K562 (cell line): ENCODE data around the gene MANF. TPM values are rescaled to one million over a fixed set of nuclear protein-coding genes. Genes with fewer than 3 reads are reported as not detected.
A peak's percentile ranks its signal among the peaks of the same experiment; 100 is the strongest.

Experiments used
- CBX5 ChIP-seq: IDR thresholded peaks from 2 replicates; pipeline ENCODE4 v1.6.1; 2014; ENCODE audit warnings: low read depth, borderline replicate concordance
- COPS2 ChIP-seq: fragments of 450-650 bp; conservative IDR thresholded peaks from 2 replicates; pipeline ENCODE4 v1.6.1; 2016; ENCODE audit warnings: mild to moderate bottlenecking, moderate library complexity
- CTCFL ChIP-seq: IDR thresholded peaks from 2 replicates; pipeline ENCODE4 v1.6.1; 2011; ENCODE audit warnings: borderline replicate concordance, low read depth, mild to moderate bottlenecking, moderate library complexity, low read length; ENCODE audit not compliant: insufficient read depth, poor library complexity, severe bottlenecking
- ELK1 ChIP-seq: sonication (generic); formaldehyde crosslinking; IDR thresholded peaks from 2 replicates; pipeline ENCODE4 v1.8.1; 2022; ENCODE audit warnings: missing genetic modification reagents
- FOXP1 ChIP-seq: sonication (generic); formaldehyde crosslinking; IDR thresholded peaks from 2 replicates; pipeline ENCODE4 v1.8.0; 2022; ENCODE audit warnings: mild to moderate bottlenecking, missing genetic modification reagents
- HBP1 ChIP-seq: fragments of 450-650 bp; formaldehyde crosslinking; IDR thresholded peaks from 2 replicates; pipeline ENCODE4 v1.4.0; 2022; ENCODE audit warnings: missing genetic modification characterization
- NFATC3 ChIP-seq: fragments of 450-650 bp; IDR thresholded peaks from 2 replicates; pipeline ENCODE4 v1.6.1; 2017; ENCODE audit warnings: mild to moderate bottlenecking
- NFIC ChIP-seq: fragments of 450-650 bp; IDR thresholded peaks from 2 replicates; pipeline ENCODE4 v1.6.1; 2017; ENCODE audit warnings: mild to moderate bottlenecking, inconsistent platforms
- PTBP1 ChIP-seq: fragments of 200-400 bp; formaldehyde crosslinking; IDR thresholded peaks from 2 replicates; pipeline ENCODE4 v1.6.1; 2017; ENCODE audit warnings: low read depth, low read length
- SMC3 ChIP-seq: conservative IDR thresholded peaks from 2 replicates; pipeline ENCODE4 v1.6.1; 2011; ENCODE audit warnings: low read depth, low read length, improper control_type of control experiment; ENCODE audit not compliant: insufficient read depth
- TFAP4 ChIP-seq: sonication (generic); formaldehyde crosslinking; IDR thresholded peaks from 2 replicates; pipeline ENCODE4 v1.8.0; 2022; ENCODE audit warnings: missing genetic modification reagents, mild to moderate bottlenecking, moderate library complexity, borderline replicate concordance
- VEZF1 ChIP-seq: fragments of 200-800 bp; sonication (Bioruptor generic); IDR thresholded peaks from 2 replicates; pipeline ENCODE4 v1.6.1; 2017; ENCODE audit warnings: missing genetic modification characterization, missing compliant biosample characterization
- YY1 ChIP-seq, 3 experiments: IDR thresholded peaks; 2 replicates each; pipeline ENCODE4 v1.6.1; 2011; ENCODE audit warnings: low read length in 2 of 3, mild to moderate bottlenecking in 2 of 3, moderate library complexity in 2 of 3, borderline replicate concordance in 1 of 3, control low read depth in 1 of 3, low read depth in 1 of 3; ENCODE audit not compliant: insufficient read depth in 3 of 3, insufficient replicate concordance in 2 of 3, control insufficient read depth in 1 of 3, insufficient read length in 1 of 3; ENCODE audit errors: extremely low read depth in 1 of 3
- ZBTB7A ChIP-seq: IDR thresholded peaks from 2 replicates; pipeline ENCODE4 v1.6.1; 2011; ENCODE audit warnings: low read depth, mild to moderate bottlenecking, low read length, moderate library complexity, borderline replicate concordance; ENCODE audit not compliant: control insufficient read depth
- ZNF174 ChIP-seq: fragments of 250-450 bp; sonication (Bioruptor Pico); IDR thresholded peaks from 2 replicates; pipeline ENCODE4 v1.4.0; 2020; ENCODE audit warnings: mild to moderate bottlenecking
- ZNF217 ChIP-seq: sonication (generic); formaldehyde crosslinking; IDR thresholded peaks from 2 replicates; pipeline ENCODE4 v1.8.0; 2022; ENCODE audit warnings: mild to moderate bottlenecking, missing genetic modification reagents
- ZNF311 ChIP-seq: fragments of 250-450 bp; sonication (Bioruptor Pico); IDR thresholded peaks from 2 replicates; pipeline ENCODE4 v1.4.0; 2020; ENCODE audit warnings: mild to moderate bottlenecking, moderate library complexity
- ZNF444 ChIP-seq: fragments of 250-450 bp; sonication (Bioruptor Pico); IDR thresholded peaks from 2 replicates; pipeline ENCODE4 v1.4.0; 2020; ENCODE audit warnings: mild to moderate bottlenecking, moderate library complexity
- ZNF695 ChIP-seq: fragments of 450-650 bp; formaldehyde crosslinking; IDR thresholded peaks from 2 replicates; pipeline ENCODE4 v1.4.0; 2020; ENCODE audit warnings: mild to moderate bottlenecking, moderate library complexity
- ZNF79 ChIP-seq: fragments of 250-450 bp; sonication (Bioruptor Pico); IDR thresholded peaks from 2 replicates; pipeline ENCODE4 v1.4.0; 2020; ENCODE audit warnings: low read depth, mild to moderate bottlenecking, moderate library complexity
- polyA plus RNA-seq, 8 experiments: library from polyadenylated mRNA; depleted of rRNA in 4 of 8; stranded (reverse) in 5 of 8; unstranded in 3 of 8; fragments of >200 nt; fragmentation: Nextera tagmentation in 2 of 8; fragmentation: Illumina TruSeq in 1 of 8; extraction: Ambion mirVana in 2 of 8; extraction: Trizol in 1 of 8; gene quantifications; 2 replicates each; pipeline versions ENCODE4 v1.2.1 to v1.2.3, GENCODE V29; 2011 to 2014; ENCODE audit warnings: inconsistent platforms in 1 of 8, missing spikeins in 1 of 8
- total RNA-seq, 7 experiments: library from RNA; depleted of rRNA in 6 of 7; stranded (reverse); fragments of >200 nt in 6 of 7; fragmentation: Illumina TruSeq in 2 of 7; extraction: Trizol in 2 of 7; gene quantifications; 2 replicates each; pipeline versions ENCODE4 v1.2.1 to v1.2.3, GENCODE V29; 2011 to 2021; ENCODE audit warnings: low replicate concordance in 1 of 7

The MANF gene
- total and polyA plus RNA-seq, 9 of the 15 experiments (the other 6 are each of a cell fraction or from before 2014, with no cell fraction given): 6.5 to 52.7 (median 42.3) TPM

GRCh38 chr3:51389423-51390183 is 4.5 kb downstream of the MANF start (continued):
- no peak for TF ChIP-seq COPS2
- peak; percentile 72 for TF ChIP-seq ZBTB7A
- no peak for TF ChIP-seq NFATC3
- no peak for TF ChIP-seq ZNF695 (CRISPR knock-in tag)
- TF ChIP-seq ZNF174 (CRISPR knock-in tag): no peak
- peak; percentile 87 for TF ChIP-seq TFAP4
- TF ChIP-seq YY1 (IDR thresholded peaks at IDR 0.05; ENCODE audit: borderline replicate concordance in 1 of 3, control insufficient read depth in 1 of 3, extremely low read depth in 1 of 3, insufficient read depth in 3 of 3, insufficient read length in 1 of 3, insufficient replicate concordance in 2 of 3, low read depth in 1 of 3, low read length in 2 of 3): no peak
- TF ChIP-seq SMC3: 0 out of 2 replicates have a peak, but pooled peaks have one; percentile 9
- no peak for TF ChIP-seq NFIC
- no peak for TF ChIP-seq ZNF79 (CRISPR knock-in tag)
- TF ChIP-seq ZNF217 (CRISPR knock-in tag): no peak
- TF ChIP-seq FOXP1 (CRISPR knock-in tag): no peak
- no peak for TF ChIP-seq ZNF444
- peak; percentile 29 for TF ChIP-seq CTCFL
- no peak for TF ChIP-seq CBX5
- TF ChIP-seq ZNF311 (CRISPR knock-in tag): no peak
- TF ChIP-seq ELK1 (CRISPR knock-in tag): no peak
- TF ChIP-seq PTBP1: no peak
- peak; percentile 71 for TF ChIP-seq VEZF1 (CRISPR knock-in tag)
- no peak for TF ChIP-seq HBP1 (CRISPR knock-in tag)
